GM11168 (cell line): ENCODE data around the gene ENTPD6.

ENCODE experiments used
- in situ Hi-C: fragments of 300-500 bp; cut with MboI; formaldehyde crosslinking; loops from one replicate; pipeline ENCODE4 v1.12.0; 2022; ENCODE audit warnings: low sequenced_read_pairs; ENCODE audit not compliant: unreplicated experiment

The ENTPD6 gene

GRCh38 chr20:25273541-25274358, 78.2 kb downstream of the ENTPD6 start:
- in situ Hi-C loops = no loop called here

DNA sequence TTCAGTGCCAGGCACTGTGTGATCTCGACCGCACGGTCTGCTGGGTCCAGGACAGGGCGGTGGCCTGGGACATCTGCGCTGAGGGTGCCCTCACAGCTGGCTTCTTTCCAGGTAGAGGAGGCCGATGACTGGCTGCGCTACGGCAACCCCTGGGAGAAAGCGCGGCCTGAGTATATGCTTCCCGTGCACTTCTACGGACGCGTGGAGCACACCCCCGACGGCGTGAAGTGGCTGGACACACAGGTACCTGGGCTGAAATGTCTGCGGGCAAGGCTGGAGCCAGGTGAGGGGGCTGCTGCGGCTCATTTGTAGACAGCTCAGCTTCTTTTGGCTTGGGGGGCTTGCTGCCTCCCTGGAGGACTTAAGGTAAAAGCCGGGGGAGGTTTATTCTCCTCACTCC, 79.0 kb downstream of the ENTPD6 start:
- in situ Hi-C loops = no loop called here

DNA sequence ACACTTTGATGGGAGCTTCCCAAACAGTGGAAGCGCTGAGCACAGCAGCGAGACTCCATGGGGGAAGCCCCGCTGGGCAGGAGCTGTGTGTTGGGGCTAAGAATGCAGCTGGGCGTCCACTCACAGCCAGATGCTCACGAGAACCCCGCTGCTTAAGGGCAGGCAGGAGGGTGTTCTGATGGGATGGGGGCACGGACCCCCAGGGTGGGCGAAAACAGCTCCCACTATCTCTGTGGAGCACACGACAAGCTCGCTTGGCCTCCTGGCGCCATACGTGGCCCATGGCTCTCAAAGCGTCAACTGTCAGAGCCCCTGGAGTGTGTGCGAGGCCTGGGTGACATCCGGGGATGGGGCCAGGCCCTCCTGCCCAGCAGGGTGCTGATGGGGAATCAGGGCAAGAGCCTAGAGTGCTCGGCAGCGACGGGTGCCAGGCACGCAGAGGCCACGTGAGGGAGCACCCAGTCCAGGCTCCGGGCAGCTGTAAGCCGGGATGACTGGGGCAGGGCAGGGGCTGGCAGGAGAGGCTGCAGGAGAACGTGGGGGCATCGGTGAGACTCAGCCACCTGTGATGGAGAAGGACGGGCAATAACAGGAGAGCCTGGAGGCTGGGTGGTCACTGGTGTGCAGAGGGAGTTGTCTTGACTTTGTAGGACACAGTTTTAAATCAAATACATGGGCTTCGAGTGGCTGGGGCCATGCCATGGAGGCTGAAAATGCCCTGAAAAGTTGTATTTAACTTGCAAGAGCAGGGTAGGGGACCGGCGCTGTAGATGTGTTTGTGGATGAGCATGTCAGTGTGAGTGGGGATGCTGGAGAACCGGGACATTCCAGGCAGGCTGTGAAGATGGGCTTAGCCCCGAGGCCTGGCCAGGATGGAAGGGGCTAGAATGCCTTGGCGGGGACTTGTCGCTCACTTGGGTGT, 79.6 kb downstream of the ENTPD6 start:
- in situ Hi-C loops = no loop called here

- in situ Hi-C loops = no loop called here
Observed at GRCh38 chr20:25275813-25276532, 80.5 kb downstream of the ENTPD6 start.
